OCI-M2 (cell line): ENCODE results near the gene EXTL1.

ENCODE experiments used
- DNase-seq: peaks from one replicate; lab custom pipeline; 2025; ENCODE audit not compliant: unreplicated experiment; lab: John Stamatoyannopoulos, UW

The EXTL1 gene

DNA sequence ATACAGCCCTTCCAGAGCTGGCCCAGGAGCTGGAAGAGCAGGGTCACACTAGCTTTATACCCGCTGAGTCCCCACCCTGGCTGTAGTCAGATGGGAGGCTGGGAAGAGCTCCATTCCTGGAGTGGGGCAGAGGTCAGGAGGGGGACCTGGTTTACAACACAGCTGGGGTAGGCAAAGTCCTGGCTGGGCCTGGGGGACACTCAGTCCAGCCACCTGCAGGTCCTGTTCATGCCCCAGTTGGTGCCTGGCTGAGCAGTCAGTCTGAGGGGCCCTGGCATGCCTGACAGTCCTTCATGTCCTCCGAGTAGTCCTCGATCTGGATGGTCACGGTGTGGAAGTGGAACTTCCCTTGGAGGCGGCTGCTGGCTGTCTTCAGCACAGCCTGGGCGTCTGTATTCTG lies 17.3 kb downstream of the EXTL1 start:
- DNase-seq: no peak

DNA sequence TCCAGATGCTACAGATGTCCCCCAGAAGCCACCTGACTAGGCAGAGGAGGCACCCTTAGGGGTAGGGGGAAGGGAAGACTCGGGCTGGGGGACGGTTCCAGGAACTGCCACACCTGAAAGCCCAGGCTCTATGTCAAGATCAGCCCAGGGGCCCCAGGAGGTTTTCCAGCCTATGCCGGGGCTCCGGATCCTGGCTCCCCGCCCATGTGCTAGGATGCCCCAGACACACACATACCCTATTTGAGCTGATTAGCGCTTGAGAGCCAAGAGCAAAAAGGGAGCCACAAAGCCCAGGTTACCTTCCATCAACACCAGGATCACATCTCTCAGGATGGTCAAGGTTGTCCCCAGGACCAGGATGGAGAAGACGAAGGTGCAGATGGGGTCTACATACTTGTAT lies 19.8 kb downstream of the EXTL1 start:
- no peak for DNase-seq

DNA sequence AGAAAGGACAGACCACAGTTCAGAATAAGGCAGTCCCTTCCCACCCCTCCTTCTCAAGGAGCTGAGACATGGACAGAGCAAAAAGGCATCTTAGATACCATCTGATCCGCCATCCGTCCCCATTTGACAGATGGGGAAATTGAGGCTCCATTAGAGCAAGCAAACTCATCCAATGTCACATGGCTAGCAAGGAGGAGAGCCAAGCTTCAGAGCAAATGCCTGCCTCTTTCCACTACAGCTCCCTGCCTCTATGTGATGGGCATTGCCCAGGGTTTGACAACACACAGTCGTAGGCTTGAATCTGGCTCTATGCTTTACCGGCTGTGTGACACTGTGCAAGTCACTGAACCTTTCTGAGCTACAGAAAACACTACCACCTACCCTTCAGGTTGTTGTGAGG lies 20.4 kb downstream of the EXTL1 start:
- DNase-seq: no peak

DNA sequence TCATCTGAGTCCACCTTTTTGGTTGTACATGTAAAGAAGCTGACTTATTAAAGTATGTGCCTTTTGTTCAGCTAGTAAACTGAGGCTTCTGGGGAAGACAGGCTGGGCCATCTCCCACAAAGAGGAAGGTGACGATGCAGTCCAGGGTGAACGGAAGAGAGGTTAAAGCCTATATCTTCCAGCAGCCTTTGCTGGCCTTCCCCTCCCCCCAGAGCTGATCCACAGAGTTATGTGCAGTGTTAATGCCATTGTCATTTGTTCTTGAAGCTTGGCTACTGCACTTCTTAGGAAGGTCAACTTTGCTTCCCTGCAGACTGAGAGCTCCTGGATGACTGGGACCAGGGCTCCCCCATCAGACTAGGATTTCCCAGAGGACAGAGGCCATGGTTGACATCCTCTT lies 22.2 kb downstream of the EXTL1 start:
- no peak for DNase-seq

DNA sequence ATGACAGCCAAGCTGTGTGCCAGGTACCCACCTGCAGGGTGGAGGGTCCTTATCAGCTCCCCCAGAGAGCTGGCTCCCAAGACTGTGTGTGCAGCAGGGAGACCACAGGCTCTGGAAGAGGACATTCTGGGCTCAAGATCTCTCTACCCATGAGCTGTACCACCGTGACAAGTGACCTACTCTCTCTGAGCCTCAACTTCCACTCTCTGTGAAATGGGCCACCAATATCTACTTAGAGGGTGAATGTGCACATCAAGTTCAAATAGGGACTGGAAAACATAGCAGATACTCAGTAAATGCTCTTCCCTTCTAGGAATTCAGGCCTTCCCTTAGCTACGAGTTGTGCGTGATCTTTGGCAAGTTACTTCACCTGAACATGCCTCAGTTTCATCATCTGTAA lies 22.8 kb downstream of the EXTL1 start:
- DNase-seq: no peak

DNA sequence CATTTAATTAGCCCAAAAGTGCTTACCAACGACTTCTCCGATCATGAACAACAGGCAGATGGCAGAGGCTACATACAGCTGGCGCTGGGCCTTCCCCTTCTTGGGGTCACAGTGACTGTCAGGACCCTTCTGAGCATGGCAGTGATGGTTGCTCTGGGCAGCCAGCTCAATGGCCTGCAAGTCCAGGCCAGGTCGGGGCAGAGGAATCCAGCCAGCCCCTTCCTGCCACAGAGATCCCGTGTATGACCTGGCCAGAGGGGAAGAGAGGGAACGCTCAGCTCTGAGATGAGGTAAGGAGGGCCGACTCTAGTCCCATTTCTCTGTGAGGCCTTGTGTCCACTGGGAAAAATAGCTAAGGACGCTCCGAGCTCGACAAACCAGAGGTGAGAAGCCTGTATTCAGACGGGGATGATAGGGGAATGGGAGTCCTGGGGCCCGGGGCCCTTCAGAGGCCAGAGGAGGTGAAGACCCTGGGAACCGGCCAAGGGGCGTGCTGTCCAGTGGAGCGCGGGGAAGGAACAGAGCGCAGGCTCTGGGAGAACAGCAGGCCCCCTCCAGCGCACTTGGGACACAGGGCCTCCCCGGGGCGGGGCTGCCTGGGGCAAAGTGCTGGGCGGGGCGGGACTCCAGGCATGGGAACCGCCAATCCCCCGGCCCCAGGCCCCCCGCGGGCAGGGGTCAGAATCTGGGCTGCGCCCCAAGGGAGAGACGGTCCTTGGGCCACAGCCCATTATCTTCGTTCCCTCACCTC lies 23.6 kb downstream of the EXTL1 start:
- no peak for DNase-seq

DNA sequence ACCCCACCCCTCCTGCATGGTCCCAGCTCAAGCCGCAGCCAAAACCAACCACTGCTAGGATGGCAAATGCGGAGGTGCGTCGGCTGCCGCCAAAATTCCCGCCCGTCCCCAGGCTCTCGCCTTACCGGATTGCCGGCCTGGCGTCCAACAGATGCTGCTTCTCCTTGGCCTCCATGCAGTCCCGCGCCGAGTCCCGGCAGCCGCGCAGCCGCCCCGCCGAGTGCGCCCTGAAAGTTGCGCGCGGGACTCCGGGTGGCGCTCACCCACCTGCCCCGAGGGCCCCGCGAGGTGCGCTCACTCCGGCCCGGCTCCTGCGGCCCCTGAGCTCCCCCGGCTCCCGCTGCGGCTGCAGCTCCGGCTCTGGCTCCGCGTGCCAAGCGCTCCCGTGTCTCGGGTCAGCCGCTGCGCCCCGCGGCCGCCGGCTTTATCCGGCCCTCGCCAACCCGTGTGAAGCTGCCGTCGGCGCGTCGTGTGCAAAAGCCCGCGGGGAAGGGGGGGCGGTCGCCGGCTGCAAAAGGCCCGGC lies 24.2 kb downstream of the EXTL1 start, which contains the start of gene SLC30A2:
Gene SLC30A2 (minus strand): TSS at position 397 of the 524 bp plus-strand sequence. CDS start 222 bp downstream, at position 175.
- DNase-seq: no peak

DNA sequence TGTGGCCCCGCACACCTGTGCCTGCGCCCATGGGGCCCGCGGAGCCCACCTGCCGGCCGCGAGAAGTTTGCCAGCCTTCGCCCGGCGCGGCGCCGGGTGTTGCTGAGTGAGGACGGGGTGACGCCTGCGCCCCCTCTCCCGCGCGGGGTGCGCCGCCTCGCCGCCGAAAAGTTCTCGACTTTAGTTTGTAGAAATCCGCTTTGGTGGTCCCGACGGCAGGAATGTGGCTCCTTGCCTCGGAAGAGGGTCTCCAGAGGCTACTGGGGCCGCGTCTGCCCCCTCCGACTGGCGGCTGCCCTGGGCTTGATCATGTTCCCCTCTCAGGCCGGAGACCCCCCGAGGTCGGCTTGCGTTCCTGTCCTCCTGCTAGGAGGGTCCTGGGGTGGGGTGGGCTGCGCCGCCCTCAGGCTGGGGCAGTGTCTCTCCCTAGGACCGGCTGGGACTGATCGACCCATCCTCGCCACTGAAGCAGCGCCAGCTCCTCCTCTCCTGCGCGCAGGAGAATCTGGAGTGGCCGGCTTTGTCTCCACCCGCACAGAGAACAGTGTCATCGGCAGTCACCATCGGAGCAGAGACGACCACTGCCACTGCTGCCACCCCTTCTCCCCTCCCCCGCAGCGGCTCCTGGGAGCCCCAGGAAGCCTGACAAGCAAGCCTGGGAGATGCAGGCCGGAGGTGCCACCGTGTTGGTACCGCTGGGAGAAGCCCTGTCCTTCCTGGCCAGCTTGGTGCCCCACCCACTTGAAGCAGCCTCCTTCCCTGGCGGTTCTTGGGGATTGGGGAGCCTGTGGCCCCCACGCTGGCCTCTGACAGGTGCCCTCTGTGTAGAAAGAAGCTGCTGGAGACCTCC lies 24.9 kb downstream of the EXTL1 start:
- DNase-seq: no peak

DNA sequence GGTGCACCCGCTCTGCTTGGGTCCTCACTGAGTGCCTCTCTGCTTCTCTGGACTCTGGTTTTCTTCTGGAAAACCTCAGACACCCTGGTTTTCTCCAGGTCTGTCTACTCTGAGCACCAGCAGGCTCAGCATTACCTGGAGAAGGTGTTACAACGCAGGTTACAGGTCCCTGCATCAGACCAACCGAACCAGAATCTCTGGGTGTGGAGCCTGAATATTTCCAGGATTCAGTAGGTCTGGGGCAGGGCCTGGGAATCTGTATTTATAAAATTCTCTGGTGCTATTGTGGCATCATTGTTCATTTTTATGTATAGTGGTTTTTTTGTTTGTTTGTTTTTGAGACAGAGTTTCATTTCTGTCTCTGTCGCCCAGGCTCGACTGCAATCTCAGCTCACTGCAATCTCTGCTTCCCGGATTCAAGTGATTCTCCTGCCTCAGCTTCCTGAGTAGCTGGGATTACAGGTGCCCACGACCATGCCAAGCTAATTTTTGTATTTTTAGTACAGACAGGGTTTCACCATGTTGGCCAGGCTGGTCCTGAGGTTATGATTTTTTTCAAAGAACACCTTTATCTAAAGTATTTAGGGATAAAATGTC lies 25.8 kb downstream of the EXTL1 start:
- no peak for DNase-seq

DNA sequence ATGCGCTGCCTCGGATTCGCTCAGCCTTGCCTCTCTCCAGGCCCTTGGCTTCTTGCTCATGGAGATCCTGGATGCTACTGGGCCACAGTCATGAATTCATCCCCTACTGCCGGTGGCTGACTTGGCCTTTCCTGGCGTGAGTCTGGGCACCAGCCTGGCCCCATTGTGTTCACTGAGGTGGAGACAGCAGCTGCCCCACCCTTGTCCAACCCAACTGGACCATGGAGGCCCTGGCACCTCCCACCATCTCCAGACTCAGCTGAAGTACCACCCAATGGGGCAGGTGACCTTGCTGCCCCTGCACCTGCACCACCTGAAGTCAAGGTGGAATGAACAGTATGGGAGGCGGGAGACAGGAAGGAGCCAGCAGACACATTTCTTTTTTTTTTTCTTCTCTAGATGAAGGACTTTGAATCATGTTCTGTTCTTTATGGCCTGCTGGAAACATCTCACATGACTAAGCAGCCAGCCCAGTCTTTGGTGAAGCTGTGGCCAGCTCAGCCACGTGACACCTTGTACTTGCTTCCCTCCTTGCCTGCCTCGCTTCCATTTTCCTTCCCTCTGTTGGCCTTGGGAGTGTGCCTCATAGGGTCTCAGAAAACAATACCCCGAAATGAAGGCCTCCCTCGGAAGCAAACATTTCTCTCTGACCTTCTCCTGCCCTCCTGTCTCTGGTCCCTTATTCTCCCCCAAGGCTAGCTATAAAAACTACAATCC lies 28.1 kb downstream of the EXTL1 start:
- DNase-seq: no peak

DNA sequence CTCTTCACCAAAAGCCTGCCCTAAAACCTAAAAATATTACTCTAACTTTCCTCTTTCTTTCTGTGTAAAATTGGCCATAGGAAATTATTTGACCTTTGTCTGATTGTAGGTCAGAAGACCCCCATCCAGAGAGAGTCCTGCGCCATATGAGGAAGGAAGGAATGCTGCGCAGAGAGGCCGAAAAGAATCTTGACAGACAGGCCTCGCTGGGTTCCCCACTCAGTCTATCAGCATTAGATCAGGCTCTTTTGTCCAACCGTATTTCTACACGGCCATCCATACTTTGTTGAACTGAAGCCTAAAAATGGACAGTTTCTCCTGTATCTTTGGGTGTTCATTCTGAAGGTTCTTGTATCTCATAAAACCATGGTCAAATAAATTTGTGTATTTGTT lies 28.7 kb downstream of the EXTL1 start:
- no peak for DNase-seq

- DNase-seq: no peak
These were observed 32.4 kb downstream of the EXTL1 start for GRCh38 chr1:26053718-26054560.

DNA sequence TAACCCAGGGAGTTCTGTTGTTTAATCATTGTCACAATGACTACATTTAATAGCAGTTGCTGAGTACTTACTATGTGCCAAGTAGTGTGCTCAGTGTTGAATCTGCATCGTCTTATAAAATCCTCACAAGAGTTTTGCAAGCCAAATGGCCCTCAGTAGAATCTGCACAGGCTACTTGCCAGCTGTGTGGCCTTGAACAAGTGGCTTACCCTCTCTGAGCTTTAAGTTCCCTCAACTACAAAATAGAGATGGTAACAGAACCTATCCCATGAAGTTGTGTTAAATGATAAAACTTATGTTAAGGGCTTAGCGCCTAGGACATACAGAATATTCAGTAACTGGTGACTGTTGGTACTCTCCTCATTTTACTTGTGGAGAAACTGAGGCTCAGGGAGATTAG lies 33.5 kb downstream of the EXTL1 start:
- DNase-seq: no peak

DNA sequence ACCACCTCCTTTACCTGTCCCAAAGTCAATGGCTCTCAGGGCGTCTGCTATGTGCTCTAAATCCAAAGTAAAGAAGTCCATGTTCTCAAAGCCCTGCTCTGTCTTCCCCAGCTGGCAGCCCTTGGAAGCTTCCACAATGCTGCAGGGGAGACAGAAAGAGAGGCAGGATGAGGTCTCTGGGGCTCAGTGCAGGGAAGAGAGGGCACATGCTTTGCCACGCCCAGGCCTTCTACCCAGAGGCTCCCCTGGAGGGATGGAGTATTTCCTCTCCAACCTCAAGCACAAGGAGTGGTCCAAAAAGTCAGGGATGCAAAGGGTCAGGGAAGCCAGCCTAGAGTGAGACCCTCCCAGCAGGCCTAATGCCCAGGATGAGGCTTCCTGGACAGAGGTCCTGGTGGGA lies 35.6 kb downstream of the EXTL1 start:
- no peak for DNase-seq

DNA sequence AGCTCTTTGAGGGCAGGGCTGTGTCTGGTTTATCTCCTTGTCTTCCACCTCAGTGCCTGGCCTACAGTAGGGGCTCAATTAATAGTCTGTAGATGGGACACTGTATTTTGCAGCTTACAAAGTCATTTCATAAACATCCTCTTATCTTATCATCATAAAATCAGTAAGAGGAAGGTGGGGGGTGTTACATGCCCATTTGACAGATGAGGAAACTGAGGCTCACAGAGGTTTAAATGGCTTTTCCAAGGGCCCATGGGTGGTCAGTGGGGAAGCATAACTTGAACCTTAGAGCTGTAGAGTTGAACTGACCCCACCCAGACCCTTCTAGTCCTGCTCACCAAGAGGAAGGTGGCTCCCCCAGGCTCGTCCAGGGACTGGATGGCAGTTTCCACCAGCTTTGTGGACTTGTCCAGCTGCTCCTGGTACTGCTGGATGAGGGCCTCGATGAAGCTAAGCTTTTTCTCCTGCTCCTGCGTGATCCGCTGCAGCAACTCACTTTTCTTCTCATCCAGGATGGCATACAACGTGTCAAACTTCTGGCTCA lies 36.5 kb downstream of the EXTL1 start:
- no peak for DNase-seq

GRCh38 chr1:26059906-26060305 lies 38.3 kb downstream of the EXTL1 start:
- DNase-seq: no peak

- DNase-seq: no peak
These were observed 39.4 kb downstream of the EXTL1 start for GRCh38 chr1:26060832-26061574.

- no peak for DNase-seq
These were observed 43.0 kb downstream of the EXTL1 start for GRCh38 chr1:26064553-26064952.

DNA sequence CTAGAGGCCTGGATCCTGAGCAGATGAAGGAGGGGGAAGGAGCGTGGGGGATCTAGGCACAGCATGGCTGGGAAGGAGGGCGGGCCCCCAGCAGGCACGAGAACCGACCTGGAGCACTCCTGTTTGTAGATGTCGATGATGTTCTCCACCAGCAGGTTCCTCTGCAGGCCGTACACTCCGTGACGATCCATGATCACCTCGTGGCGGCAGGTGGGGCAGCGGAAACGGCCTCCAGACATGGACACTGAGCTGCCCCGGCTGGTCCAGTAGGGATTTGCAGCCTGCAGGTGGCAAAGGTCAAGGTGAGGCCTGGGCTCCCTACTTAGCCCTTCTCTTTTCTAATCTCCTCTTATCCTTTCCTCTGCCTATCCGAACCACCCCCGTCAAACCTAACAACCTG lies 44.6 kb downstream of the EXTL1 start:
- DNase-seq: no peak
